TTC549 (cell line): ENCODE measurements around the gene FARS2.

Experiments
- FAIRE-seq: peaks from 2 replicates; lab custom pipeline; 2012; peaks lifted over from hg19 to GRCh38; lab: Jason Lieb, UNC

The FARS2 gene

GRCh38 chr6:5326022-5326641 lies 64.8 kb downstream of the FARS2 start:
- no peak for FAIRE-seq

- no peak for FAIRE-seq
These were observed 67.5 kb downstream of the FARS2 start for GRCh38 chr6:5328800-5329199.

- FAIRE-seq: no peak
These were observed 70.6 kb downstream of the FARS2 start for GRCh38 chr6:5331845-5332442.

- no peak for FAIRE-seq
These were observed 72.3 kb downstream of the FARS2 start for GRCh38 chr6:5333658-5334057.

GRCh38 chr6:5334341-5334740 lies 73.0 kb downstream of the FARS2 start:
- FAIRE-seq: no peak

GRCh38 chr6:5335020-5335419 lies 73.7 kb downstream of the FARS2 start:
- no peak for FAIRE-seq

GRCh38 chr6:5337573-5337972 lies 76.3 kb downstream of the FARS2 start:
- no peak for FAIRE-seq

GRCh38 chr6:5338177-5338960 lies 77.1 kb downstream of the FARS2 start:
- FAIRE-seq: no peak

GRCh38 chr6:5339786-5340185 lies 78.5 kb downstream of the FARS2 start:
- no peak for FAIRE-seq

GRCh38 chr6:5341845-5342244 lies 80.5 kb downstream of the FARS2 start:
- no peak for FAIRE-seq

- no peak for FAIRE-seq
These were observed 82.7 kb downstream of the FARS2 start for GRCh38 chr6:5343998-5344397.

- FAIRE-seq: no peak
These were observed 84.0 kb downstream of the FARS2 start for GRCh38 chr6:5345324-5345723.

- FAIRE-seq: no peak
These were observed 90.4 kb downstream of the FARS2 start for GRCh38 chr6:5351552-5352210.

GRCh38 chr6:5353971-5354370 lies 92.7 kb downstream of the FARS2 start:
- no peak for FAIRE-seq

- no peak for FAIRE-seq
These were observed 96.2 kb downstream of the FARS2 start for GRCh38 chr6:5357486-5357885.

- FAIRE-seq: no peak
These were observed 98.1 kb downstream of the FARS2 start for GRCh38 chr6:5359417-5359816.

- FAIRE-seq: no peak
These were observed 100.1 kb downstream of the FARS2 start for GRCh38 chr6:5361396-5361795.

- FAIRE-seq: no peak
These were observed 104.3 kb downstream of the FARS2 start for GRCh38 chr6:5365436-5366195.

GRCh38 chr6:5366941-5367340 lies 105.6 kb downstream of the FARS2 start:
- no peak for FAIRE-seq

GRCh38 chr6:5367510-5367909 lies 106.2 kb downstream of the FARS2 start:
- FAIRE-seq: no peak

- no peak for FAIRE-seq
These were observed 112.1 kb downstream of the FARS2 start for GRCh38 chr6:5373430-5373829.

GRCh38 chr6:5378331-5378730 lies 117.0 kb downstream of the FARS2 start:
- no peak for FAIRE-seq
